ENCODE data around the gene TCHH.
"Not testable (repeated sequence)": the region's sequence is repeated elsewhere in the genome, so short reads cannot be mapped to it uniquely, and the experiment has no call there.

The TCHH gene, protein sequence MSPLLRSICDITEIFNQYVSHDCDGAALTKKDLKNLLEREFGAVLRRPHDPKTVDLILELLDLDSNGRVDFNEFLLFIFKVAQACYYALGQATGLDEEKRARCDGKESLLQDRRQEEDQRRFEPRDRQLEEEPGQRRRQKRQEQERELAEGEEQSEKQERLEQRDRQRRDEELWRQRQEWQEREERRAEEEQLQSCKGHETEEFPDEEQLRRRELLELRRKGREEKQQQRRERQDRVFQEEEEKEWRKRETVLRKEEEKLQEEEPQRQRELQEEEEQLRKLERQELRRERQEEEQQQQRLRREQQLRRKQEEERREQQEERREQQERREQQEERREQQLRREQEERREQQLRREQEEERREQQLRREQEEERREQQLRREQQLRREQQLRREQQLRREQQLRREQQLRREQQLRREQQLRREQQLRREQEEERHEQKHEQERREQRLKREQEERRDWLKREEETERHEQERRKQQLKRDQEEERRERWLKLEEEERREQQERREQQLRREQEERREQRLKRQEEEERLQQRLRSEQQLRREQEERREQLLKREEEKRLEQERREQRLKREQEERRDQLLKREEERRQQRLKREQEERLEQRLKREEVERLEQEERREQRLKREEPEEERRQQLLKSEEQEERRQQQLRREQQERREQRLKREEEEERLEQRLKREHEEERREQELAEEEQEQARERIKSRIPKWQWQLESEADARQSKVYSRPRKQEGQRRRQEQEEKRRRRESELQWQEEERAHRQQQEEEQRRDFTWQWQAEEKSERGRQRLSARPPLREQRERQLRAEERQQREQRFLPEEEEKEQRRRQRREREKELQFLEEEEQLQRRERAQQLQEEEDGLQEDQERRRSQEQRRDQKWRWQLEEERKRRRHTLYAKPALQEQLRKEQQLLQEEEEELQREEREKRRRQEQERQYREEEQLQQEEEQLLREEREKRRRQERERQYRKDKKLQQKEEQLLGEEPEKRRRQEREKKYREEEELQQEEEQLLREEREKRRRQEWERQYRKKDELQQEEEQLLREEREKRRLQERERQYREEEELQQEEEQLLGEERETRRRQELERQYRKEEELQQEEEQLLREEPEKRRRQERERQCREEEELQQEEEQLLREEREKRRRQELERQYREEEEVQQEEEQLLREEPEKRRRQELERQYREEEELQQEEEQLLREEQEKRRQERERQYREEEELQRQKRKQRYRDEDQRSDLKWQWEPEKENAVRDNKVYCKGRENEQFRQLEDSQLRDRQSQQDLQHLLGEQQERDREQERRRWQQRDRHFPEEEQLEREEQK (N-terminal part only)

GRCh38 chr1:152115344-152115743, at the start of gene TCHH:
TSS of gene TCHH (minus strand) at chr1:152115444. CDS start at chr1:152114080, 1,364 bp downstream.
- no peak for DNase-seq

- no peak for DNase-seq
Observed at GRCh38 chr1:152164517-152165136, 49.4 kb upstream of the TCHH start.

DNA sequence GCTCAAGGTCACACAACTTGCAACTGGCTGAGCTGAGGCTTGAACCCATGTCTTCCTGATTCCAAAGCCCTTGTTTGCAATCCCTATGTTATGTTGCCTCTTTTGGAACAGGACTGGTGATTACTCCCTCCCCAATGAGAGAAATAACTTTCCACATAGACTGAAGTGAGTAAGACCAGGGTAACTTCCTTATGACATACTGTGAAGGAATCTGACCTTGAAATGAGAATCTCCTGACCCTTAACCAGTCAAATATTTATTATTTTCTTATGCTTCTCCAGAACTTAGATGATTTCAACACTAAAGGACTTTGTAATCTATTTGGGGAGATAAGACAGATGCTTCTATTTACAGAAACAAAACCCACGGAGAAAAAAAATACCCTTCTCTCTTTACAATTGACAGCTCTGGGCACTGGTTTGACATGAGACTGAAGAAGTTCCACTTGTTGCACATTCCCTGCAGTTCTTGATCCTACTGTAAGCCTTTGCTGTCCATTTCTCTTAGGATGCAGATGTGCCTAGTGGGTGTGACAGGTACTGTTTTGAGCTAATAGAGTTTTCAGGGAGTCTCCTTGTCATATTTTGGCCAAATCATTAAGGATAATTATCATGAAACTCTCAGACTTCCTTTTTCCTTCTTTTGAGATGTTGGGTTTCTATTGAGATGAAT, 47.7 kb upstream of the TCHH start:
- DNase-seq = no peak

GRCh38 chr1:152160576-152160975, 45.3 kb upstream of the TCHH start:
- no peak for DNase-seq

GRCh38 chr1:152159144-152159543, 43.9 kb upstream of the TCHH start, which contains the start of gene RPTN:
TSS of gene RPTN (minus strand) at chr1:152159228. CDS start at chr1:152157889, 1,339 bp downstream.
- DNase-seq = no peak

DNA sequence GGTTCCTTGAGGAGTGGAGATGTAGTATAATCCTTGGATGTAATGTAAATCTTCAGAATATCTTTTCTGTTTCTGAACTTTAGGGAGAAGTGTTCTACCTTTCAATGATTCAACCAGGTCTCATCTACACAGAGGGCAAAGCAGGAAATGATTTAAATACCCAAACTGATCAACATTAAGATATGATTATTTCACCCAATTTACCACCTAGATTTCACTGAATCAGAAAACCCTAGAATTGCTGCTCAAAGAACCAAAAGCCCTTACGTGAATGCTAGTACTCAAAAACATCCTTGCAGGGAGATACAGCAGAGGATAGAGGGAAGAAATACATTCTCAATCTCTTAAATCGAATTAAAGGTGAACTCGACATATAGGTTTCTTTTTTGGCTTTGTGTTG, 38.8 kb upstream of the TCHH start:
- DNase-seq = no peak

GRCh38 chr1:152151646-152152045, 36.4 kb upstream of the TCHH start:
- DNase-seq = no peak

GRCh38 chr1:152148981-152149380, 33.7 kb upstream of the TCHH start:
- DNase-seq = no peak

DNA sequence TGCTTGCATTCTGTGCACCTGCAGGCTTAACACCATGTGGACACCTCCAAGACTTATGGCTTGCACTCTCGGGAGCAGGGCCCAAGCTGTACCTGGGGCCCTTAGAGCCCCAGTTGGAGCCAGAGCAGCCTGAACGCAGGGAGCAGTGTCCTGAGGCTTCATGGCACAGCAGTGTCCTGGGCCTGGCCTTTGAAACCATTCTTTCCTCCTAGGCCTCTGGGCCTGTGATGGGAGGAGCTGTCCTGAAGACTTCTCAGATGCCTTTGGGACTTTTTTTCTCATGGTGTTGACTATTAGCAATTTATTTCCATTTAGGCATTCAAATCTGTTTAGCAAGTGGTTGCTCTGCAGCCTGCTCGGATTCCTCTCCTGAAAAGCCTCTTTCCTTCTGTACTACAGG, 32.8 kb upstream of the TCHH start:
- no peak for DNase-seq

DNA sequence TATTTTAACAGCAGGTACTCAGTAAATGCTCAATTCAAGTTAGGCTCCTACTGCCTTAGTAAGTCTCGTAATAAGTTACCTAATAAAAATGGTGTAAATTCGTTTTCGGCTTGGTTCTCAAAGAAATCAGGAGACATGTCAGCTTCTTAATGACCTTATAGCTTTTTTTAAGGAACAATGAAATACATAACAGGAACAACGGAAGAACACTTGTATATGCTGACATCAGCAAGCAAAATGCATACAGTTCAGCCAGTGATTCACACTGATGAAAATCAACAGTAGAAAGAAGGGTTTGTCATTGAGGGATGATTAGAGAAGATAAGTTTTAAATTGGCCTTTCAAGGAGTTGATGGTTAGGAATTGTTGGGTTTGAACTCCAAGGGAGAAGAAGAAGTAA, 30.5 kb upstream of the TCHH start:
- no peak for DNase-seq

DNA sequence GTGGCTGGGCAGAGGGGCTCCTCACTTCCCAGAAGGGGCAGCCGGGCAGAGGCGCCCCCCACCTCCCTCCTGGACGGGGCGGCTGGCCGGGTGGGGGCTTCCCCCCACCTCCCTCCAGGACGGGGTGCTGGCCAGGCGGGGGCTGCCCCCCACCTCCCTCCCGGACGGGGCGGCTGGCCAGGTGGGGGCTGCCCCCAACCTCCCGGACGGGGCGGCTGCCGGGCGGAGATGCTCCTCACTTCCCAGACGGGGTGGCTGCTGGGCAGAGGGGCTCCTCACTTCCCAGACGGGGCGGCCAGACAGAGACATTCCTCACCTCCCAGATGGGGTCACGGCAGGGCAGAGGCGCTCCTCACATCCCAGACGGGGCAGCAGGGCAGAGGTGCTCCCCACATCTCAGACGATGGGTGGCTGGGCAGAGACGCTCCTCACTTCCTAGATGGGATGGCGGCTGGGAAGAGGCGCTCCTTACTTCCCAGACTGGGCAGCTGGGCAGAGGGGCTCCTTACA, 29.5 kb upstream of the TCHH start:
- DNase-seq = not testable (repeated sequence)

GRCh38 chr1:152143150-152143887, 28.1 kb upstream of the TCHH start:
- DNase-seq = peak in 1 of 2 donors; percentile 29

- peak in 1 of 2 donors; percentile 17 for DNase-seq
Observed at GRCh38 chr1:152141971-152142584, 26.8 kb upstream of the TCHH start.

DNA sequence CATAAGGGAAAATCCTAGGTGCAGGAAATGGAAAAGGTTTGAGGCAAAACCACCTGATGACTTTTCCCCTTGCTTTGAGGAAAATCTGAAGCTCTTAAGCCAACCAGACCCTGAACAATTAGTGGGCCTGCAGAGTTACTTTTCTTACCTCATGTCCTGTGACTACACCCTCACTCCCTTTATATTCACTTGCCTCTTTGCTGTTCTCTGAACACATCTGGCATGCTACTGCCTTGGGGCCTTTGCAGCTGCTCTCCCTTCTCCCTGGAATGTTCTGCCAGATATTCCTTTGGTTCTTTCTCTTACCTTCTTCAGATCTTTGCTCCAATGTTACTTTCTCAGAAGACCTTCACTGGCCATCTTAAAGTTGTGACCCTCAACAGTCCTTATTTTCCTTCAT, 22.0 kb upstream of the TCHH start:
- DNase-seq = no peak

DNA sequence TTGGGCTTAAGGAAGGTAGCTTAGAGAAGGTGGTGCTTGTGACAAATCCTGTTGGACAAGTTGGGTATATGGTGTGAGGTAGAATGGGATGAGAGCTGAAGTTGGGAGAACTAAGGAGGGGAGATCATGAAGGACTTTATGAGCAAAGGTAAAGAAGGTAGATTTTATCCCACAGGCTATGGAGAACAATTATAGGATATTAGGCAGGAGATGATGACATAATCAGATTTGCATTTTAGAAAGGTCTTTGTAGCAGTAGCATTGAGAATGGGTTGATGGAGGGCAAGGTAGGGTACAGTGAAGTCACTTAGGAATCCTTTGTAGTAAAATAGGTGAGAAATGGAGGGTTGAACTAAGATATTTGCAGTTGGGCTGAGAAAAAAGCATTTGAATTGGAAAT, 14.9 kb upstream of the TCHH start:
- no peak for DNase-seq

- no peak for DNase-seq
Observed at GRCh38 chr1:152127673-152128072, 12.4 kb upstream of the TCHH start.

DNA sequence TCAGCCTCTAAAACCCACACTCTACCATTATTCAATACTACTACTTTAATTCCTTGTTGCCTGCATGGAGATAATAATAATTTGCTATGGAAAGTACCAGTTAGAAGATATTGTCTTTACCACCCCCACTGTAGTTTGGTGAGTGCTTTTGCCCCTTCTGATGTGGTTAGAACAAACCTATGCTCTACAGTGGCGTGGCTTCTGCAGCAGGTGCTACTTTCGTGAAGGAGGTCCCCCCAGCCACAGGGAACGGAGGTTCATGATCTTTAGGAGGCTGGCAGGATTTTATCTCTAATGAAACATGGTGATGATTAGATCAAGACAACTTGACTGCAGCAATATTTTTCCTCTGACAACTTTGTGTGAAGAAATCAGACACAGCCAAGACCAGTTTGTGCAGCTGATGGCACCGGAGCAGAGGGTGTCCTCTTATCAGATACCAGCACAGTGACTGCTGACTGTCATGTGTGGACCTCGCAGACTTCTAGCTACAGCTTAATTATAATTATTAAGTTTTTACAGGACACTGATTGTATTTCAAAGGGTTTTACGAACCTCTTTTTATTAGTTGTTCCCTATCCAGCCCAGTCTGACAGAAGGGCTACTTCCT, 10.7 kb upstream of the TCHH start:
- no peak for DNase-seq

DNA sequence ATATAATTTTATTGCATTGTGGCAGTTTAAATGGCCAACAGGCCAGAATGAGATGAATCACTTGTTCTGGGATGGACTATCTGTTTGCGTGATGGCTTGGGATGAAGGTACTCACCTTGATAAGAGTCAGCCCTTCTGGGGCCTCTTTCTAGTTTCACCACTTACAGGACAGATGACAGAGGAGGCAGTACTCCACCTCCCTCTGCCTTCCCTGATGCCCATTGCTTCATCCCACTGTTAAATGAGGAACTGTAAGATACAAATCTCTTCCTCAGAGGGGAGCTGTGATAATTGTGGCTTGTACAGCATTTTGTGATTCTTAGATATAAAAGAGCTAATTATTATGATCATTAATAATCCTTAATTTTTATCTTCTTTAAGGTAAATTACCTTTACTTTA, 3.7 kb upstream of the TCHH start:
- no peak for DNase-seq

- DNase-seq = no peak
Observed at GRCh38 chr1:152112885-152113432, 2.3 kb downstream of the TCHH start.

All from stimulated activated CD4-positive, alpha-beta T cell treated with anti-CD3 and anti-CD28 coated beads, Interleukin-2, amount 100 ng/mL, for 48 hours (primary cell).